PC-3 (cell line): ENCODE measurements around the gene MYLK4. TPM values are rescaled to one million over a fixed set of nuclear protein-coding genes. Genes with fewer than 3 reads are reported as not detected.

Experiments used
- ATAC-seq: fragments of 200-7000 bp; cut with Tn5 transposase; 2 replicates; pipeline ENCODE4 v1.9.1; 2020; ENCODE audit warnings: mild to moderate bottlenecking, moderate library complexity
- BruUV-seq: library from RNA; stranded (reverse); fragments of 400-500 nt; replicated peaks from 2 replicates; lab custom pipeline; 2021; lab: Mats Ljungman, UMichigan
- CTCF ChIA-PET: fragments of 300-600 bp; sonication (Branson Sonifier 250); formaldehyde crosslinking; loops from one replicate; lab custom pipeline; 2022; ENCODE audit warnings: antibody characterized with exemption; lab: Charles Lee
- POLR2A ChIA-PET: fragments of 300-600 bp; sonication (Branson Sonifier 250); formaldehyde crosslinking; loops from one replicate; lab custom pipeline; 2022; ENCODE audit warnings: antibody characterized with exemption; ENCODE audit not compliant: unreplicated experiment; lab: Charles Lee
- DNase-seq: peaks from one replicate; pipeline ENCODE4 v3.0.0-alpha.2; 2015
- H2AFZ ChIP-seq: fragments of 300-600 bp; sonication (generic); 2 replicates; pipeline ENCODE4 v1.6.0; 2016; ENCODE audit warnings: antibody characterized with exemption, low read length
- H3F3A ChIP-seq: fragments of 300-600 bp; sonication (generic); one replicate; pipeline ENCODE4 v1.6.0; 2017; ENCODE audit warnings: antibody characterized with exemption, low read length, control low read depth, mild to moderate bottlenecking; ENCODE audit not compliant: unreplicated experiment
- H3K27ac ChIP-seq: fragments of 300-600 bp; sonication (generic); 2 replicates; pipeline ENCODE4 v1.5.1; 2016; ENCODE audit warnings: mild to moderate bottlenecking, low read length
- H3K27me3 ChIP-seq: fragments of 300-600 bp; sonication (generic); 2 replicates; pipeline ENCODE4 v1.6.1; 2016; ENCODE audit warnings: low read length, mixed read lengths
- H3K36me3 ChIP-seq: fragments of 300-600 bp; sonication (generic); 2 replicates; pipeline ENCODE4 v1.6.1; 2016; ENCODE audit warnings: low read depth, mixed run types, low read length, mixed read lengths
- H3K4me1 ChIP-seq: fragments of 300-600 bp; sonication (generic); 2 replicates; pipeline ENCODE4 v1.5.1; 2016; ENCODE audit warnings: low read length; ENCODE audit not compliant: insufficient read depth
- H3K4me2 ChIP-seq: fragments of 300-600 bp; sonication (generic); 2 replicates; pipeline ENCODE4 v1.6.0; 2016; ENCODE audit warnings: low read length
- H3K4me3 ChIP-seq: fragments of 300-600 bp; sonication (generic); 2 replicates; pipeline ENCODE4 v1.5.1; 2016; ENCODE audit warnings: mild to moderate bottlenecking, low read length, mixed read lengths
- H3K79me2 ChIP-seq: fragments of 300-600 bp; sonication (generic); 2 replicates; pipeline ENCODE4 v1.6.1; 2017; ENCODE audit warnings: low read length, mixed read lengths
- H3K9ac ChIP-seq: fragments of 300-600 bp; sonication (generic); 2 replicates; pipeline ENCODE4 v1.6.0; 2016; ENCODE audit warnings: mild to moderate bottlenecking, low read length
- H3K9me2 ChIP-seq: fragments of 300-600 bp; sonication (generic); replicated peaks from 2 replicates; pipeline ENCODE4 v1.6.1; 2016; ENCODE audit warnings: mixed run types, low read length, mixed read lengths
- H3K9me3 ChIP-seq: fragments of 300-600 bp; sonication (generic); 2 replicates; pipeline ENCODE4 v1.6.1; 2016; ENCODE audit warnings: low read length, mixed read lengths
- H4K20me1 ChIP-seq: fragments of 300-600 bp; sonication (generic); 2 replicates; pipeline ENCODE4 v1.6.1; 2016; ENCODE audit warnings: low read length, mixed read lengths
- CTCF ChIP-seq: fragments of 300-600 bp; sonication (generic); conservative IDR thresholded peaks from 2 replicates; pipeline ENCODE4 v1.5.1; 2017; ENCODE audit warnings: antibody characterized with exemption, low read depth, mild to moderate bottlenecking, low read length
- EZH2 ChIP-seq: fragments of 300-600 bp; sonication (generic); IDR thresholded peaks from one replicate; pipeline ENCODE4 v1.6.1; 2017; ENCODE audit warnings: antibody characterized with exemption, mild to moderate bottlenecking, low read length; ENCODE audit not compliant: unreplicated experiment
- EZH2phosphoT487 ChIP-seq: fragments of 300-600 bp; sonication (generic); IDR thresholded peaks from 2 replicates; pipeline ENCODE4 v1.6.1; 2018; ENCODE audit warnings: mild to moderate bottlenecking, antibody characterized with exemption, low read length, borderline replicate concordance
- intact Hi-C: fragments of 100-400 bp; cut with micrococcal nuclease; formaldehyde crosslinking; loops from 2 replicates; pipeline ENCODE4 v1.9.0; 2023
- total RNA-seq: library from RNA; depleted of rRNA; stranded (reverse); fragments of >200 nt; gene quantifications from 2 replicates; pipeline ENCODE4 v1.2.3, GENCODE V29; 2014

Gene MYLK4
- total RNA-seq, 1 experiment from 2014 or later, result 0.11 TPM

- no peak for ATAC-seq
- ChIA-PET POLR2A (no interaction called here), CTCF (no interaction called here)
- DNase-seq, result no peak
- Histone ChIP-seq H3F3A (peaks cover 12% of the 10 kb centered on the region), H3K4me1 (peaks cover 23% of the 10 kb centered on the region), H3K27me3 (no peaks in the 10 kb centered on the region), H3K79me2 (peaks cover 51% of the 10 kb centered on the region), H3K27ac (no peak overlapping the region), H3K9me2 (no peaks in the 10 kb centered on the region), H3K9ac (no peak overlapping the region), H3K4me2 (no peak overlapping the region), H3K4me3 (no peak overlapping the region), H4K20me1 (no peaks in the 10 kb centered on the region), H2AFZ (no peak overlapping the region), H3K9me3 (no peaks in the 10 kb centered on the region), H3K36me3 (peaks cover 15% of the 10 kb centered on the region; the same call in 1 of the 2 replicates)
- TF ChIP-seq EZH2phosphoT487 (no peak), CTCF (no peak), EZH2 (no peak)
- intact Hi-C loops, result no loop called here
- no TSS peak for BruUV-seq
Observed at GRCh38 chr6:2786269-2786668, 35.5 kb upstream of the MYLK4 start.

- Histone ChIP-seq H3K27me3 (no peaks in the 10 kb centered on the region), H3K4me3 (no peak overlapping the region), H4K20me1 (0 out of 2 replicates have a peak, but pooled peaks cover 8% of the 10 kb centered on the region), H3K4me2 (no peak overlapping the region), H2AFZ (no peak overlapping the region), H3K36me3 (peaks cover 26% of the 10 kb centered on the region; the same call in 1 of the 2 replicates), H3K4me1 (peaks cover 10% of the 10 kb centered on the region), H3K9me2 (no peaks in the 10 kb centered on the region), H3F3A (peaks cover 1% of the 10 kb centered on the region), H3K9me3 (no peaks in the 10 kb centered on the region), H3K79me2 (peaks cover 57% of the 10 kb centered on the region), H3K9ac (no peak overlapping the region), H3K27ac (no peak overlapping the region)
- DNase-seq (no peak), ATAC-seq (no peak)
- POLR2A ChIA-PET, result no interaction called here
- no TSS peak for BruUV-seq
- TF ChIP-seq CTCF, result no peak
- TF ChIP-seq EZH2, result no peak
- TF ChIP-seq EZH2phosphoT487, result no peak
- intact Hi-C loops, result no loop called here
- CTCF ChIA-PET, result no interaction called here
Observed at GRCh38 chr6:2784930-2785329, 34.2 kb upstream of the MYLK4 start.

GRCh38 chr6:2784061-2784460, 33.3 kb upstream of the MYLK4 start:
- ChIA-PET POLR2A (interaction anchor here (0.5 to 0.6 kb wide), 3 partner anchors 15 to 1173 kb away, joined by 3 to 6 read pairs (median 6); no protein-coding TSS in a partner anchor), CTCF (no interaction called here)
- TF ChIP-seq EZH2 (no peak), CTCF (no peak), EZH2phosphoT487 (no peak)
- Histone ChIP-seq H3K4me3 (no peak overlapping the region), H3K4me2 (no peak overlapping the region), H4K20me1 (0 out of 2 replicates have a peak, but pooled peaks cover 14% of the 10 kb centered on the region), H3K9me2 (no peaks in the 10 kb centered on the region), H3K36me3 (peaks cover 34% of the 10 kb centered on the region; the same call in 1 of the 2 replicates), H2AFZ (no peak overlapping the region), H3F3A (no peaks in the 10 kb centered on the region), H3K27ac (no peak overlapping the region), H3K9ac (no peak overlapping the region), H3K9me3 (no peaks in the 10 kb centered on the region), H3K4me1 (peaks cover 3% of the 10 kb centered on the region), H3K27me3 (no peaks in the 10 kb centered on the region), H3K79me2 (peaks cover 64% of the 10 kb centered on the region)
- intact Hi-C loops, result no loop called here
- DNase-seq (no peak), ATAC-seq (no peak)
- no TSS peak for BruUV-seq
